Measurements from ENCODE around the gene SKP1.

The SKP1 gene

GRCh38 chr5:134101686-134102439 lies 74.9 kb downstream of the SKP1 start:
- WGBS: 76% methylated on average over 11 of the region's 20 CpGs

DNA sequence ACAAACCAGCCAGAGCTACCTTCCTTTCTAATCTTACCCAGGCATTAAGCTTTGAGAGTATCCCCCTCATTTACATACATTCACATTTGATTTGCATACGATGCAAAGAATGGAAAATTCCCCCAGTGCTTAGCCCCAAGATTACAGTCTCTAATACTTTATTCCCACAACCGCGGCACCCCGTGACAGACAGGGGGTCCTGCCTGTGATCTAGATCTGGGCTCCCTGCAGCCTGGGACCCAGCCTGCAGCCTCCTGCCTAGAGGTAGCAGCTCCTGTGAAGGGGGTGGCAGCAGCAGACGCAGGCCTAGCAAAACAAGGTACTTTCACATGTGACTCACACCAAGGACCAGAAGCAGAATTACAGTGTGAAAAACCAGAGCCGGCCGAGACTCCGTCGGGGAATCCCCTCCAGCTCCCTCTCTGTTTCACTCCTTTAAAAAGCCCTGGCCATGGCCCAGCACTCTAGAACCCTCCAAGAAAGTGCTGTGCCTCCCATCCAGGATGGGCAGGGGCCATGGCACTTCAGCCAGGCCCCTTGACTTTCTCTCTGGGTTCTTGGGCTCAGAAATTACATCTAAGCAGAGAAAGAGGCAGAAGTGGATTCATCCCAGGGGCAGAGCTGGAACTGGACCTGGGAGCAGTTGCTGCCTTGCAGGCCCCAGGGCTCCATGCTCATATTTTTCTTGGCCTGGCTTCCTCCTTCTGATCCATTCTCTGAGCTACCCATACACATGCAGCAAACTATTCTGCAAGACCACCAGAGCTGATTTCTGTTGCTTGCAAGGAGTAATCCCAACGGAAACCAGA lies 76.3 kb downstream of the SKP1 start:
- Histone ChIP-seq H3K18ac (ENCODE audit: low read depth in 1 of 2, low read length in 2 of 2) (no peak overlapping the region), H2BK15ac (ENCODE audit: low read depth, poor library complexity, severe bottlenecking) (no peak overlapping the region), H3K4me3 (ENCODE audit: insufficient read depth in 1 of 2, low read depth in 1 of 2, low read length in 2 of 2) (peak overlapping the region in 1 of 2 experiments; percentile 29), H3K4ac (ENCODE audit: low read depth in 1 of 2, low read length in 2 of 2) (no peak overlapping the region), H2BK120ac (ENCODE audit: low read depth, low read length) (no peak overlapping the region), H3K9me3 (ENCODE audit: control insufficient read depth, low read length) (no peaks in the 10 kb centered on the region), H2BK5ac (ENCODE audit: low read depth, low read length, poor library complexity, severe bottlenecking) (no peak overlapping the region), H3K27me3 (ENCODE audit: control insufficient read depth in 1 of 2, insufficient read depth in 1 of 2, low read length in 2 of 2) (peaks cover 10 to 15% of the 10 kb centered on the region in 2 experiments), H4K91ac (ENCODE audit: low read length) (no peak overlapping the region), H3K14ac (ENCODE audit: low read length in 2 of 2) (no peak overlapping the region), H3K23ac (ENCODE audit: low read length in 2 of 2) (no peak overlapping the region), H3K4me1 (ENCODE audit: control insufficient read depth, insufficient read depth, low read depth, low read length) (peaks cover 5% of the 10 kb centered on the region), H4K8ac (ENCODE audit: low read length) (no peak overlapping the region), H2AFZ (ENCODE audit: low read depth, low read length) (no peak overlapping the region), H3K9ac (ENCODE audit: low read length) (peak overlapping the region; percentile 57), H3K4me2 (ENCODE audit: low read length, poor library complexity, severe bottlenecking) (no peak overlapping the region), H3K27ac (ENCODE audit: low read length, poor library complexity, severe bottlenecking) (peak overlapping the region; percentile 3), H3K79me1 (replicated peaks; ENCODE audit: low read length, poor library complexity, severe bottlenecking) (no peaks in the 10 kb centered on the region), H2AK5ac (ENCODE audit: low read length, severe bottlenecking) (no peak overlapping the region), H2BK12ac (ENCODE audit: low read length in 2 of 2) (peak overlapping the region in 1 of 2 experiments; percentile 9), H3K36me3 (ENCODE audit: control insufficient read depth in 1 of 2, insufficient read depth in 2 of 2, low read depth in 1 of 2, low read length in 2 of 2) (no peaks in the 10 kb centered on the region)
- peak; percentile 84 for DNase-seq
- WGBS: 29% methylated on average over 10 of the region's 10 CpGs

More at GRCh38 chr5:134101686-134102439, 74.9 kb downstream of the SKP1 start:
- Histone ChIP-seq H3K27ac (ENCODE audit: low read length, poor library complexity, severe bottlenecking) (no peak overlapping the region), H3K27me3 (ENCODE audit: control insufficient read depth in 1 of 2, insufficient read depth in 1 of 2, low read length in 2 of 2) (peaks cover 3 to 17% of the 10 kb centered on the region in 2 experiments), H4K8ac (ENCODE audit: low read length) (no peak overlapping the region), H3K18ac (ENCODE audit: low read depth in 1 of 2, low read length in 2 of 2) (no peak overlapping the region), H3K4me3 (ENCODE audit: insufficient read depth in 1 of 2, low read depth in 1 of 2, low read length in 2 of 2) (no peak overlapping the region), H3K9me3 (ENCODE audit: control insufficient read depth, low read length) (no peaks in the 10 kb centered on the region), H4K91ac (ENCODE audit: low read length) (no peak overlapping the region), H2BK12ac (ENCODE audit: low read length in 2 of 2) (no peak overlapping the region), H3K9ac (ENCODE audit: low read length) (no peak overlapping the region), H2AFZ (ENCODE audit: low read depth, low read length) (no peak overlapping the region), H3K4ac (ENCODE audit: low read depth in 1 of 2, low read length in 2 of 2) (no peak overlapping the region), H3K23ac (ENCODE audit: low read length in 2 of 2) (no peak overlapping the region), H2BK5ac (ENCODE audit: low read depth, low read length, poor library complexity, severe bottlenecking) (no peak overlapping the region), H3K14ac (ENCODE audit: low read length in 2 of 2) (no peak overlapping the region), H3K79me1 (replicated peaks; ENCODE audit: low read length, poor library complexity, severe bottlenecking) (no peaks in the 10 kb centered on the region), H3K4me1 (ENCODE audit: control insufficient read depth, insufficient read depth, low read depth, low read length) (peaks cover 5% of the 10 kb centered on the region), H2AK5ac (ENCODE audit: low read length, severe bottlenecking) (no peak overlapping the region), H3K4me2 (ENCODE audit: low read length, poor library complexity, severe bottlenecking) (no peak overlapping the region), H3K36me3 (ENCODE audit: control insufficient read depth in 1 of 2, insufficient read depth in 2 of 2, low read depth in 1 of 2, low read length in 2 of 2) (no peaks in the 10 kb centered on the region), H2BK120ac (ENCODE audit: low read depth, low read length) (no peak overlapping the region), H2BK15ac (ENCODE audit: low read depth, poor library complexity, severe bottlenecking) (no peak overlapping the region)
- peak; percentile 37 for DNase-seq

GRCh38 chr5:134099939-134100282 lies 76.8 kb downstream of the SKP1 start:
- H3K27ac ChIP-seq (ENCODE audit: low read length, poor library complexity, severe bottlenecking): no peak overlapping the region
- no peak overlapping the region for H2BK15ac ChIP-seq (ENCODE audit: low read depth, poor library complexity, severe bottlenecking)
- no peak overlapping the region for H3K4me3 ChIP-seq (ENCODE audit: insufficient read depth in 1 of 2, low read depth in 1 of 2, low read length in 2 of 2)
- no peak overlapping the region for H2AK5ac ChIP-seq (ENCODE audit: low read length, severe bottlenecking)
- no peak overlapping the region for H3K18ac ChIP-seq (ENCODE audit: low read depth in 1 of 2, low read length in 2 of 2)
- no peaks in the 10 kb centered on the region for H3K79me1 ChIP-seq (replicated peaks; ENCODE audit: low read length, poor library complexity, severe bottlenecking)
- WGBS: 80% methylated on average over 2 of the region's 2 CpGs
- peaks cover 5% of the 10 kb centered on the region for H3K4me1 ChIP-seq (ENCODE audit: control insufficient read depth, insufficient read depth, low read depth, low read length)
- H3K4me2 ChIP-seq (ENCODE audit: low read length, poor library complexity, severe bottlenecking): no peak overlapping the region
- no peak overlapping the region for H3K4ac ChIP-seq (ENCODE audit: low read depth in 1 of 2, low read length in 2 of 2)
- no peak overlapping the region for H2BK12ac ChIP-seq (ENCODE audit: low read length in 2 of 2)
- H3K9ac ChIP-seq (ENCODE audit: low read length): peak overlapping the region; percentile 57
- H3K27me3 ChIP-seq (ENCODE audit: control insufficient read depth in 1 of 2, insufficient read depth in 1 of 2, low read length in 2 of 2): peaks cover 9 to 10% of the 10 kb centered on the region in 2 experiments
- H3K23ac ChIP-seq (ENCODE audit: low read length in 2 of 2): no peak overlapping the region
- H2BK5ac ChIP-seq (ENCODE audit: low read depth, low read length, poor library complexity, severe bottlenecking): no peak overlapping the region
- no peak overlapping the region for H2AFZ ChIP-seq (ENCODE audit: low read depth, low read length)
- H3K9me3 ChIP-seq (ENCODE audit: control insufficient read depth, low read length): no peaks in the 10 kb centered on the region
- H3K14ac ChIP-seq (ENCODE audit: low read length in 2 of 2): no peak overlapping the region
- no peak overlapping the region for H4K8ac ChIP-seq (ENCODE audit: low read length)
- H4K91ac ChIP-seq (ENCODE audit: low read length): no peak overlapping the region
- no peaks in the 10 kb centered on the region for H3K36me3 ChIP-seq (ENCODE audit: control insufficient read depth in 1 of 2, insufficient read depth in 2 of 2, low read depth in 1 of 2, low read length in 2 of 2)
- no peak overlapping the region for H2BK120ac ChIP-seq (ENCODE audit: low read depth, low read length)
- DNase-seq: no peak

DNA sequence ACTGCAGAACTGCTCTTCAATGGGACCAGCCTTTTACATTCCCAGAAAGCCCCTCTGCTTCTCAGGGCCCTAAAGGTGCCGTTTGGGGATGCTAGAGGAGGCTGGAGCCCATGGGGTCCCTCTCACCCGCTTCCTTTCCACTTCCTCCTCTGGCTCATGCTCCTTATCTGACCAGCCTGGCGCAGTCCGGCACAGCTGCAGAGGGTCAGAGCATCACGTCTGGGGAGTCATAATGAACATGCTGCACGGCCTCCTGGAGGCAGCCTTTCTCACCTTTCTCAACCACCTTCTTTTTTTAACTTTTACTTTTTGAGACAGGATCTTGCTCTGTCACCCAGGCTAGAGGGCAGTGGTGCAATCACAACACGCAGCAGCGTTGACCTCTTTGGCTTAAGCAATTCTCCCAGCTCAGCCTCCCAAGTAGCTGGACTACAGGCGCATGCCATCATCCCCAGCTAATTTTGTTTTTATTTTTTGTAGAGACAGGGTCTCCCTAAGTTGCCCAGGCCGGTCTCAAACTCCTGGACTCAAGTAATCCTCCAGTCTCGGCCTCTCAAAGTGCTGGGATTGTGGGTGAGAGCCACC lies 77.4 kb downstream of the SKP1 start:
- WGBS: 91% methylated on average over 11 of the region's 11 CpGs
- H3K79me1 ChIP-seq (replicated peaks; ENCODE audit: low read length, poor library complexity, severe bottlenecking): no peaks in the 10 kb centered on the region
- no peak overlapping the region for H2BK15ac ChIP-seq (ENCODE audit: low read depth, poor library complexity, severe bottlenecking)
- H2BK5ac ChIP-seq (ENCODE audit: low read depth, low read length, poor library complexity, severe bottlenecking): no peak overlapping the region
- H3K4ac ChIP-seq (ENCODE audit: low read depth in 1 of 2, low read length in 2 of 2): no peak overlapping the region
- no peak overlapping the region for H3K27ac ChIP-seq (ENCODE audit: low read length, poor library complexity, severe bottlenecking)
- no peak overlapping the region for H3K23ac ChIP-seq (ENCODE audit: low read length in 2 of 2)
- no peaks in the 10 kb centered on the region for H3K9me3 ChIP-seq (ENCODE audit: control insufficient read depth, low read length)
- H3K36me3 ChIP-seq (ENCODE audit: control insufficient read depth in 1 of 2, insufficient read depth in 2 of 2, low read depth in 1 of 2, low read length in 2 of 2): no peaks in the 10 kb centered on the region
- no peak overlapping the region for H2BK12ac ChIP-seq (ENCODE audit: low read length in 2 of 2)
- H3K14ac ChIP-seq (ENCODE audit: low read length in 2 of 2): no peak overlapping the region
- no peak overlapping the region for H3K18ac ChIP-seq (ENCODE audit: low read depth in 1 of 2, low read length in 2 of 2)
- H3K4me1 ChIP-seq (ENCODE audit: control insufficient read depth, insufficient read depth, low read depth, low read length): peaks cover 5% of the 10 kb centered on the region
- H2BK120ac ChIP-seq (ENCODE audit: low read depth, low read length): no peak overlapping the region
- peak overlapping the region; percentile 57 for H3K9ac ChIP-seq (ENCODE audit: low read length)
- no peak overlapping the region for H4K8ac ChIP-seq (ENCODE audit: low read length)
- no peak overlapping the region for H3K4me3 ChIP-seq (ENCODE audit: insufficient read depth in 1 of 2, low read depth in 1 of 2, low read length in 2 of 2)
- H4K91ac ChIP-seq (ENCODE audit: low read length): no peak overlapping the region
- no peak overlapping the region for H2AK5ac ChIP-seq (ENCODE audit: low read length, severe bottlenecking)
- no peak overlapping the region for H3K4me2 ChIP-seq (ENCODE audit: low read length, poor library complexity, severe bottlenecking)
- no peak for DNase-seq
- H3K27me3 ChIP-seq (ENCODE audit: control insufficient read depth in 1 of 2, insufficient read depth in 1 of 2, low read length in 2 of 2): peaks cover 4 to 10% of the 10 kb centered on the region in 2 experiments
- H2AFZ ChIP-seq (ENCODE audit: low read depth, low read length): no peak overlapping the region
